Endothelial cell of umbilical vein (primary cell): ENCODE results near the gene FOXI2. TPM values are rescaled to one million over a fixed set of nuclear protein-coding genes. Genes with fewer than 3 reads are reported as not detected.

Experiments
- BruUV-seq: library from RNA; stranded (reverse); fragments of 400-500 nt; replicated peaks from 2 replicates; lab custom pipeline; 2021; lab: Mats Ljungman, UMichigan
- CTCF ChIA-PET: fragments of 300-600, 350-600 bp; sonication (Branson Sonifier 250); formaldehyde crosslinking; loops from one replicate; lab custom pipeline; 2021; ENCODE audit warnings: antibody characterized with exemption, inconsistent platforms; lab: Charles Lee
- POLR2A ChIA-PET: fragments of 300-600, 350-600 bp; sonication (Branson Sonifier 250); formaldehyde crosslinking; loops from one replicate; lab custom pipeline; 2021; ENCODE audit warnings: antibody characterized with exemption, inconsistent platforms; lab: Charles Lee
- DNase-seq: peaks from one replicate; pipeline ENCODE4 v3.0.0-alpha.2; 2011; ENCODE audit warnings: low read depth, low spot score
- FAIRE-seq: peaks from 2 replicates; lab custom pipeline; 2011; peaks lifted over from hg19 to GRCh38; lab: Jason Lieb, UNC
- H2AFZ ChIP-seq: 2 replicates; pipeline ENCODE4 v1.6.0; 2012; ENCODE audit warnings: low read depth, low read length, control low read depth, inconsistent platforms
- H3K27ac ChIP-seq: 2 replicates; pipeline ENCODE4 v1.5.1; 2011; ENCODE audit warnings: low read depth, mild to moderate bottlenecking, control low read depth, low read length, moderate library complexity; ENCODE audit not compliant: insufficient read depth
- H3K27me3 ChIP-seq, 2 experiments: 2 replicates each; pipeline versions ENCODE4 v1.6.0 to v1.6.1; 2011; ENCODE audit warnings: low read length in 2 of 2, mixed read lengths in 1 of 2; ENCODE audit not compliant: control insufficient read depth in 2 of 2, insufficient read depth in 2 of 2
- H3K36me3 ChIP-seq, 2 experiments: 2 replicates in 1 of 2; 3 replicates in 1 of 2; pipeline ENCODE4 v1.5.1; 2011; ENCODE audit warnings: low read length in 2 of 2, mild to moderate bottlenecking in 1 of 2, moderate library complexity in 1 of 2; ENCODE audit not compliant: control insufficient read depth in 2 of 2, insufficient read depth in 2 of 2; ENCODE audit errors: extremely low read depth in 1 of 2
- H3K4me1 ChIP-seq: 3 replicates; pipeline ENCODE4 v1.5.1; 2011; ENCODE audit warnings: mild to moderate bottlenecking, low read length; ENCODE audit not compliant: control insufficient read depth, insufficient read depth; ENCODE audit errors: extremely low read depth
- H3K4me2 ChIP-seq: 2 replicates; pipeline ENCODE4 v1.6.1; 2011; ENCODE audit warnings: low read length, control low read depth, mixed read lengths; ENCODE audit not compliant: insufficient read depth
- H3K4me3 ChIP-seq, 3 experiments: fragments of 200-600 bp in 1 of 3; sonication (generic), shearing (Covaris generic) in 1 of 3; replicated peaks in 1 of 3; 2 replicates each; pipeline ENCODE4 v1.5.1; 2011 to 2016; ENCODE audit warnings: control low read depth in 3 of 3, low read length in 3 of 3, mild to moderate bottlenecking in 2 of 3, inconsistent platforms in 1 of 3, low read depth in 1 of 3, moderate library complexity in 1 of 3; ENCODE audit not compliant: insufficient read depth in 1 of 3
- H3K79me2 ChIP-seq: 2 replicates; pipeline ENCODE4 v1.6.0; 2012; ENCODE audit warnings: low read length, inconsistent platforms; ENCODE audit not compliant: control insufficient read depth, insufficient read depth
- H3K9ac ChIP-seq: replicated peaks from 2 replicates; pipeline ENCODE3; 2011; ENCODE audit warnings: low read length, control low read depth; ENCODE audit not compliant: insufficient read depth; ENCODE audit errors: extremely low read depth
- H3K9me1 ChIP-seq: replicated peaks from 3 replicates; pipeline ENCODE4 v1.6.0; 2011; ENCODE audit warnings: mild to moderate bottlenecking, low read length; ENCODE audit not compliant: control insufficient read depth, insufficient read depth; ENCODE audit errors: extremely low read depth
- H3K9me3 ChIP-seq: replicated peaks from 2 replicates; pipeline ENCODE4 v1.5.1; 2012; ENCODE audit warnings: low read length, inconsistent platforms; ENCODE audit not compliant: control insufficient read depth, insufficient read depth
- H4K20me1 ChIP-seq: replicated peaks from 2 replicates; pipeline ENCODE3; 2011; ENCODE audit warnings: mild to moderate bottlenecking, low read length; ENCODE audit not compliant: control insufficient read depth, insufficient read depth; ENCODE audit errors: extremely low read depth
- CTCF ChIP-seq, 2 donors: IDR thresholded peaks; 1 replicate in 1 of 2; 2 replicates in 1 of 2; pipeline ENCODE4 v1.5.1; 2011; ENCODE audit warnings: low read length in 2 of 2, mild to moderate bottlenecking in 2 of 2, moderate library complexity in 2 of 2, control low read depth in 1 of 2, inconsistent platforms in 1 of 2, low read depth in 1 of 2; ENCODE audit not compliant: insufficient read depth in 1 of 2; ENCODE audit errors: extremely low read depth in 1 of 2
- EZH2 ChIP-seq: IDR thresholded peaks from 2 replicates; pipeline ENCODE4 v1.6.1; 2012; ENCODE audit warnings: borderline replicate concordance, low read depth, mild to moderate bottlenecking, moderate library complexity, low read length, inconsistent platforms; ENCODE audit not compliant: severe bottlenecking
- FOS ChIP-seq: IDR thresholded peaks from 2 replicates; pipeline ENCODE4 v1.6.1; 2011; ENCODE audit warnings: mild to moderate bottlenecking, low read length, moderate library complexity, borderline replicate concordance; ENCODE audit not compliant: insufficient read depth
- GATA2 ChIP-seq: IDR thresholded peaks from 2 replicates; pipeline ENCODE4 v1.7.0; 2011; ENCODE audit warnings: low read depth, mild to moderate bottlenecking, moderate library complexity, mixed read lengths, low read length; ENCODE audit not compliant: insufficient read length, insufficient read depth
- JUN ChIP-seq: IDR thresholded peaks from 2 replicates; pipeline ENCODE4 v1.6.1; 2011; ENCODE audit warnings: borderline replicate concordance, low read depth; ENCODE audit not compliant: insufficient read length, insufficient read depth
- MAX ChIP-seq: IDR thresholded peaks from 2 replicates; pipeline ENCODE4 v1.6.1; 2011; ENCODE audit not compliant: insufficient read depth, insufficient read length
- MYC ChIP-seq: IDR thresholded peaks from one replicate; pipeline ENCODE4 v1.6.1; 2011; ENCODE audit warnings: mild to moderate bottlenecking, low read depth, low read length
- POLR2A ChIP-seq: IDR thresholded peaks from 2 replicates; pipeline ENCODE4 v1.6.1; 2012; ENCODE audit warnings: low read depth, mild to moderate bottlenecking, control low read depth, low read length
- POLR2AphosphoS5 ChIP-seq: IDR thresholded peaks from 2 replicates; pipeline ENCODE4 v1.6.1; 2012; ENCODE audit warnings: low read depth, mild to moderate bottlenecking, control low read depth, low read length, moderate library complexity; ENCODE audit not compliant: insufficient read depth
- dilution Hi-C: fragments of 300-500 bp; cut with MboI; formaldehyde crosslinking; loops from one replicate; pipeline ENCODE4 v1.15.0; 2019; ENCODE audit warnings: low sequenced_read_pairs; ENCODE audit not compliant: extremely low pct_ligation_motif_present
- intact Hi-C: fragments of 100-400 bp; cut with micrococcal nuclease; formaldehyde crosslinking; loops from one replicate; pipeline ENCODE4 v1.10.0; 2022
- polyA plus RNA-seq, 4 experiments: library from polyadenylated mRNA; depleted of rRNA in 3 of 4; stranded (reverse) in 3 of 4; unstranded in 1 of 4; fragments of >200 nt; gene quantifications; 2 replicates each; pipeline versions ENCODE4 v1.2.1 to v1.2.3, GENCODE V29; 2011 to 2012; ENCODE audit warnings: missing spikeins in 1 of 4
- total RNA-seq: library from RNA; stranded (reverse); gene quantifications from 2 replicates; pipeline ENCODE4 v1.2.3, GENCODE V29; 2021

The FOXI2 gene
- total and polyA plus RNA-seq, 2 donors (not counting 3 experiments of a cell fraction or from before 2014, with no cell fraction given), result not detected

- no peaks in the 10 kb centered on the region for H3K9me3 ChIP-seq
- dilution Hi-C loops, result no loop called here
Measured at GRCh38 chr10:127756264-127756663, 19.3 kb downstream of the FOXI2 start.

More at GRCh38 chr10:127756264-127756663, 19.3 kb downstream of the FOXI2 start:
- ChIA-PET POLR2A (no interaction called here), CTCF (interaction anchor here (0.8 to 2.8 kb wide), 2 partner anchors 98 to 313 kb away, joined by 4 to 21 read pairs; no protein-coding TSS in a partner anchor)
- Histone ChIP-seq H2AFZ (no peak overlapping the region), H3K36me3 (no peaks in the 10 kb centered on the region), H3K4me2 (no peak overlapping the region), H3K9me1 (no peaks in the 10 kb centered on the region), H3K27me3 (no peaks in the 10 kb centered on the region), H4K20me1 (no peaks in the 10 kb centered on the region), H3K27ac (no peak overlapping the region), H3K9ac (no peak overlapping the region), H3K79me2 (no peaks in the 10 kb centered on the region), H3K4me1 (no peaks in the 10 kb centered on the region), H3K4me3 (no peak overlapping the region)
- no TSS peak for BruUV-seq
- intact Hi-C loops, result no loop called here
- no peak for FAIRE-seq
- no peak for DNase-seq
- TF ChIP-seq MAX (no peak), CTCF (IDR thresholded peaks at IDR 0.05; ENCODE audit: extremely low read depth in 1 of 2, insufficient read depth in 1 of 2, low read depth in 1 of 2, low read length in 2 of 2) (no peak), MYC (no peak), GATA2 (no peak), EZH2 (no peak), POLR2AphosphoS5 (no peak), FOS (no peak), POLR2A (no peak), JUN (no peak)
